Measurements from ENCODE around the gene DOK4. TPM values are rescaled to one million over a fixed set of nuclear protein-coding genes. Genes with fewer than 3 reads are reported as not detected.

DOK4 gene
- total RNA-seq, 1 experiment from 2014 or later = 122 TPM

DNA sequence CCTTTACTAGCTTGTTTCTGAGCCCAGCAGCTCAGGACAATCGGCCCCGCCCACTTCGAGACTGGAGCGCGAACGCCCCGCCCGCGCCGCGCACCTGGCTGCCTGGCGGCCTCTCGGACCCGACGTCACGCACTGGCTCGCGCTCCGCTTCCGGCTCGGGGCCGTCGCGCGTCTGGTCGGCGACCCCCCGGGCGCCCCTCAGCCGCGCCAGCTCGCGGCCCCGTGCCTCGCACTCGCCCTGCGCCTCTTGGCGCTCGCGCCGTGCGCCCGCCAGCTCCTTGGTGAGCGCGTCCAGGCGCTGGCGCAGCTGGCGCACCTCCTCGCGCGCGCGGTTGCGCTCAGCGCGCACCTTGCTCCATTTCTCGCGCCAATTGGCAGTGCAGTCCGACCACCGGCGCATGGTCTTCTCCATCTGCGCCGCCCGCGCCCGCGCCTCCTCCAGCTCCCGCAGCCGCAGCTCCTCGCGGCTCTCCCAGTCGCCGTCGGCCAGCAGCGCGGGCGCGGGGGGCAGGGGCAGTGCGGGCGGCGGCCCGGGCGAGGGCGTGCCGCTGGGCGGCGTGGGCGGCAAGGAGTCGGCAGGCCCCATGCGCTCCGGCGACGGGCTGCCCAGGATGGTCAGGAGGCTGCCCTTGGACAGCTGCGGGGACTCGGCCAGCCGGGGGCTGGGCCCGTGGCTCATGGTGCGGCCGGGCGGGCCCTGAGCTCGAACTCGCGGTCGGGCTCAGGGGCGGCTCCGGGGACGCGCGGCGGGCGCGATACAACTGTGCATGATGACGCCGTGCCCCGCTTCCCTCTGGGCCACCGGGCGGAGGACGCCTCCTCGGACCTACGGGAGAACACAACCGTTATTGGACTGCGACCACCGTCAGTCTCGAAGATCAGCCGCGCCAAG, 42.5 kb upstream of the DOK4 start:
- no peak for TF ChIP-seq CTCF (IDR thresholded peaks at IDR 0.05; ENCODE audit: insufficient read depth in 1 of 2, low read depth in 1 of 2, low read length in 1 of 2, severe bottlenecking in 1 of 2, unreplicated experiment in 1 of 2)
- no peaks in the 10 kb centered on the region for H3K9me3 ChIP-seq
- Mint-ChIP-seq H3K27me3 (ENCODE audit: insufficient read depth, unreplicated experiment) (no peaks in the 10 kb centered on the region), H3K36me3 (ENCODE audit: insufficient read depth, unreplicated experiment) (peaks cover 17% of the 10 kb centered on the region), H3K4me1 (ENCODE audit: low read depth, unreplicated experiment) (peaks cover 24% of the 10 kb centered on the region), H3K4me3 (ENCODE audit: unreplicated experiment) (peak overlapping the region; percentile 71), H3K9me3 (ENCODE audit: unreplicated experiment) (no peaks in the 10 kb centered on the region), H3K27ac (ENCODE audit: unreplicated experiment) (peak overlapping the region; percentile 36)
- H3K4me3 ChIP-seq (ENCODE audit: low read depth, low read length) = peak overlapping the region; percentile 70
- intact Hi-C loops (cut with micrococcal nuclease; ENCODE audit: unreplicated experiment) = no loop called here
- DNase-seq = peak; percentile 85 to 91
- no peaks in the 10 kb centered on the region; the same call in none of the 2 replicates for H3K36me3 ChIP-seq (ENCODE audit: control insufficient read depth, insufficient read depth, low read length)
- H3K27me3 ChIP-seq (replicated peaks; ENCODE audit: control insufficient read depth, insufficient read depth, low read length) = no peaks in the 10 kb centered on the region
- ChIA-PET CTCF (interaction anchor here (0.5 to 1.6 kb wide), 9 partner anchors 8 to 203 kb away, joined by 3 to 11 read pairs (median 4); partner anchors contain the start of genes CCDC102A, CIAPIN1 and COQ9), POLR2A (interaction anchor here (0.6 to 1.9 kb wide), 10 partner anchors 9 to 496 kb away, joined by 3 to 12 read pairs (median 5); partner anchors contain the start of genes CIAPIN1, COQ9, DOK4 and POLR2C)
- peaks cover 15% of the 10 kb centered on the region for H3K4me1 ChIP-seq
- no TSS peak for BruUV-seq (replicated peaks)

- peak overlapping the region; percentile 71 for H3K4me3 Mint-ChIP-seq (ENCODE audit: unreplicated experiment)
- TF ChIP-seq CTCF (IDR thresholded peaks at IDR 0.05; ENCODE audit: insufficient read depth in 1 of 2, low read depth in 1 of 2, low read length in 1 of 2, severe bottlenecking in 1 of 2, unreplicated experiment in 1 of 2) = no peak
- H3K4me3 ChIP-seq (ENCODE audit: low read depth, low read length) = peak overlapping the region; percentile 70
- H3K4me1 Mint-ChIP-seq (ENCODE audit: low read depth, unreplicated experiment) = peaks cover 17% of the 10 kb centered on the region
- DNase-seq = no peak
- no peaks in the 10 kb centered on the region; the same call in 1 of the 2 replicates for H3K36me3 ChIP-seq (ENCODE audit: control insufficient read depth, insufficient read depth, low read length)
- peaks cover 17% of the 10 kb centered on the region for H3K36me3 Mint-ChIP-seq (ENCODE audit: insufficient read depth, unreplicated experiment)
- ChIA-PET POLR2A (interaction anchor here (0.6 to 1.9 kb wide), 9 partner anchors 8 to 497 kb away, joined by 3 to 12 read pairs (median 5); partner anchors contain the start of genes CIAPIN1, COQ9, DOK4 and POLR2C), CTCF (interaction anchor here (0.5 to 1.6 kb wide), 10 partner anchors 8 to 123 kb away, joined by 3 to 11 read pairs (median 4); partner anchors contain the start of genes CCDC102A, CCL17, CIAPIN1 and COQ9)
- H3K27me3 Mint-ChIP-seq (ENCODE audit: insufficient read depth, unreplicated experiment) = no peaks in the 10 kb centered on the region
- H3K9me3 Mint-ChIP-seq (ENCODE audit: unreplicated experiment) = no peaks in the 10 kb centered on the region
- TSS peak; percentile 27 for BruUV-seq (replicated peaks)
- no peaks in the 10 kb centered on the region for H3K9me3 ChIP-seq
- peaks cover 15% of the 10 kb centered on the region for H3K4me1 ChIP-seq
- intact Hi-C loops (cut with micrococcal nuclease; ENCODE audit: unreplicated experiment) = no loop called here
- H3K27me3 ChIP-seq (replicated peaks; ENCODE audit: control insufficient read depth, insufficient read depth, low read length) = no peaks in the 10 kb centered on the region
- H3K27ac Mint-ChIP-seq (ENCODE audit: unreplicated experiment) = peak overlapping the region; percentile 31
Observed at GRCh38 chr16:57527610-57528360, 41.5 kb upstream of the DOK4 start.

DNA sequence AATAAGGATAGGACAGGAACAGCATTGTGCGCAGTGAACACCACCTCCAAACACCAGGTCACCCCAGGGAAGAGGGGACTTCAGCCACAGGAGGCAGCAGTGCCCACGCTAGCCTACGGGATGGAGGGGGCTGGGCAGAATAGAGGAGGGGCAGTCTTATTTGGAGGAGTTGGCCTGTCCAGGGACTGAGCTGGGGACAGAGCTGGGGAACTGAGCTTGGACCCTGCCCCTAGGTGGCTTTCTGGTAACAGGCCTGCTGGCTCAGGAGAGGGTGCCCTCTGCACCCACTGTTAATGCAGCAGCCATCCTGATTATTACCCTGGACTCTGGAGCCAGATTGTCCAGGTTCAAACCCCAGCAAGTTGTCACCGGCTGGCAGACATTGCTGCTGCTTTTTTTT, 40.7 kb upstream of the DOK4 start:
- ChIA-PET POLR2A (no interaction called here), CTCF (interaction anchor here (0.6 to 1.6 kb wide), 4 partner anchors 14 to 122 kb away, joined by 3 to 5 read pairs (median 3); partner anchors contain the start of genes CCL17, CIAPIN1 and COQ9)

More for the DNA sequence above, 40.7 kb upstream of the DOK4 start:
- Mint-ChIP-seq H3K36me3 (ENCODE audit: insufficient read depth, unreplicated experiment) (peaks cover 17% of the 10 kb centered on the region), H3K27me3 (ENCODE audit: insufficient read depth, unreplicated experiment) (no peaks in the 10 kb centered on the region), H3K4me3 (ENCODE audit: unreplicated experiment) (no peak overlapping the region), H3K4me1 (ENCODE audit: low read depth, unreplicated experiment) (peaks cover 17% of the 10 kb centered on the region), H3K27ac (ENCODE audit: unreplicated experiment) (no peak overlapping the region), H3K9me3 (ENCODE audit: unreplicated experiment) (no peaks in the 10 kb centered on the region)
- peak in 1 of 2 experiments; percentile 35 for DNase-seq
- H3K4me1 ChIP-seq = peaks cover 15% of the 10 kb centered on the region
- H3K4me3 ChIP-seq (ENCODE audit: low read depth, low read length) = no peak overlapping the region
- peak in 1 of 2 experiments; percentile 16 for TF ChIP-seq CTCF (IDR thresholded peaks at IDR 0.05; ENCODE audit: insufficient read depth in 1 of 2, low read depth in 1 of 2, low read length in 1 of 2, severe bottlenecking in 1 of 2, unreplicated experiment in 1 of 2)
- H3K36me3 ChIP-seq (ENCODE audit: control insufficient read depth, insufficient read depth, low read length) = no peaks in the 10 kb centered on the region; the same call in 1 of the 2 replicates
- intact Hi-C loops (cut with micrococcal nuclease; ENCODE audit: unreplicated experiment) = no loop called here
- no peaks in the 10 kb centered on the region for H3K27me3 ChIP-seq (replicated peaks; ENCODE audit: control insufficient read depth, insufficient read depth, low read length)
- no peaks in the 10 kb centered on the region for H3K9me3 ChIP-seq
- no TSS peak for BruUV-seq (replicated peaks)
